K562 (cell line): ENCODE measurements around the gene ICAM1. TPM values are rescaled to one million over a fixed set of nuclear protein-coding genes. Genes with fewer than 3 reads are reported as not detected.

Experiments
- CHD1 ChIP-seq: fragments of 200-600 bp; sonication (generic); IDR thresholded peaks from one replicate; pipeline ENCODE4 v1.6.1; 2012; ENCODE audit warnings: mild to moderate bottlenecking, moderate library complexity, low read length, inconsistent platforms
- CSDE1 ChIP-seq, 2 experiments: fragments of 450-650 bp; IDR thresholded peaks; 2 replicates each; pipeline ENCODE4 v1.6.1; 2016; ENCODE audit warnings: mild to moderate bottlenecking in 1 of 2
- GATA2 ChIP-seq: sonication (generic); formaldehyde crosslinking; IDR thresholded peaks from 2 replicates; pipeline ENCODE4 v1.4.0; 2020; ENCODE audit warnings: mild to moderate bottlenecking, missing genetic modification reagents
- KDM2B ChIP-seq: fragments of 250-450 bp; sonication (Bioruptor Pico); IDR thresholded peaks from 2 replicates; pipeline ENCODE4 v1.8.0; 2021; ENCODE audit warnings: mild to moderate bottlenecking, moderate library complexity
- MEF2A ChIP-seq: IDR thresholded peaks from 2 replicates; pipeline ENCODE4 v1.6.1; 2011; ENCODE audit warnings: low read depth, mild to moderate bottlenecking, low read length, moderate library complexity; ENCODE audit not compliant: control insufficient read depth
- SMAD1 ChIP-seq: fragments of 150-350 bp; IDR thresholded peaks from 2 replicates; pipeline ENCODE4 v1.6.1; 2014; ENCODE audit warnings: low read length, low read depth; ENCODE audit not compliant: partially characterized antibody
- SMARCA4 ChIP-seq: fragments of 450-650 bp; IDR thresholded peaks from 2 replicates; pipeline ENCODE4 v1.6.1; 2016
- SNRNP70 ChIP-seq: fragments of 200-400 bp; formaldehyde crosslinking; optimal IDR thresholded peaks from 2 replicates; pipeline ENCODE3; 2017; ENCODE audit warnings: low read depth, low read length
- SREBF1 ChIP-seq: fragments of 150-350 bp; IDR thresholded peaks from 2 replicates; pipeline ENCODE4 v1.6.1; 2014; ENCODE audit warnings: antibody characterized with exemption, low read depth, low read length, borderline replicate concordance
- SRSF3 ChIP-seq: fragments of 200-400 bp; formaldehyde crosslinking; IDR thresholded peaks from 2 replicates; pipeline ENCODE4 v1.6.1; 2016; ENCODE audit warnings: mild to moderate bottlenecking, low read length, moderate library complexity; ENCODE audit not compliant: insufficient read depth
- TSC22D4 ChIP-seq: fragments of 450-650 bp; IDR thresholded peaks from 2 replicates; pipeline ENCODE4 v1.6.1; 2016; ENCODE audit warnings: missing genetic modification characterization, missing biosample characterization, control low read depth
- ZNF140 ChIP-seq: fragments of 250-450 bp; sonication (Bioruptor Pico); IDR thresholded peaks from 2 replicates; pipeline ENCODE4 v1.8.0; 2021; ENCODE audit warnings: moderate library complexity, mild to moderate bottlenecking, inconsistent platforms
- ZNF143 ChIP-seq: sonication (generic); formaldehyde crosslinking; IDR thresholded peaks from 2 replicates; pipeline ENCODE4 v1.9.0; 2022; ENCODE audit warnings: mild to moderate bottlenecking, missing genetic modification reagents
- ZNF263 ChIP-seq: sonication (generic); formaldehyde crosslinking; IDR thresholded peaks from 2 replicates; pipeline ENCODE4 v1.8.0; 2022; ENCODE audit warnings: mild to moderate bottlenecking, missing genetic modification reagents, borderline replicate concordance
- ZNF507 ChIP-seq: conservative IDR thresholded peaks from 2 replicates; pipeline ENCODE4 v1.6.1; 2017; ENCODE audit warnings: missing genetic modification characterization, missing compliant biosample characterization
- ZNF589 ChIP-seq: fragments of 200-800 bp; sonication (Bioruptor generic); IDR thresholded peaks from 2 replicates; pipeline ENCODE4 v1.6.1; 2016; ENCODE audit warnings: low read depth, missing genetic modification characterization, missing compliant biosample characterization
- ZNF707 ChIP-seq: fragments of 250-450 bp; sonication (Bioruptor Pico); conservative IDR thresholded peaks from 2 replicates; pipeline ENCODE4 v1.8.0; 2022; ENCODE audit warnings: inconsistent platforms, mild to moderate bottlenecking, moderate library complexity
- polyA plus RNA-seq, 8 experiments: library from polyadenylated mRNA; depleted of rRNA in 4 of 8; stranded (reverse) in 5 of 8; unstranded in 3 of 8; fragments of >200 nt; fragmentation: Nextera tagmentation in 2 of 8; fragmentation: Illumina TruSeq in 1 of 8; extraction: Ambion mirVana in 2 of 8; extraction: Trizol in 1 of 8; gene quantifications; 2 replicates each; pipeline versions ENCODE4 v1.2.1 to v1.2.3, GENCODE V29; 2011 to 2014; ENCODE audit warnings: inconsistent platforms in 1 of 8, missing spikeins in 1 of 8
- total RNA-seq, 7 experiments: library from RNA; depleted of rRNA in 6 of 7; stranded (reverse); fragments of >200 nt in 6 of 7; fragmentation: Illumina TruSeq in 2 of 7; extraction: Trizol in 2 of 7; gene quantifications; 2 replicates each; pipeline versions ENCODE4 v1.2.1 to v1.2.3, GENCODE V29; 2011 to 2021; ENCODE audit warnings: low replicate concordance in 1 of 7
- TF ChIP-seq, protein P1 (sequence below): sonication (generic); formaldehyde crosslinking; IDR thresholded peaks from 2 replicates; pipeline ENCODE4 v1.8.1; 2023; ENCODE audit warnings: mild to moderate bottlenecking, missing genetic modification reagents
- TF ChIP-seq, protein P2 (sequence below): IDR thresholded peaks from 2 replicates; pipeline ENCODE4 v1.6.1; 2012; ENCODE audit warnings: low read depth, low read length, improper control_type of control experiment, borderline replicate concordance
- TF ChIP-seq, protein P3 (sequence below): fragments of 450-650 bp; formaldehyde crosslinking; IDR thresholded peaks from 2 replicates; pipeline ENCODE4 v1.4.0; 2022; ENCODE audit warnings: missing genetic modification characterization

Gene ICAM1
- total and polyA plus RNA-seq, 9 of the 15 experiments (the other 6 are each of a cell fraction or from before 2014, with no cell fraction given) = 2.3 to 24.4 (median 13.4) TPM

GRCh38 chr19:10299545-10300458 lies 28.9 kb downstream of the ICAM1 start (continued):
- TF ChIP-seq, protein P1, sequence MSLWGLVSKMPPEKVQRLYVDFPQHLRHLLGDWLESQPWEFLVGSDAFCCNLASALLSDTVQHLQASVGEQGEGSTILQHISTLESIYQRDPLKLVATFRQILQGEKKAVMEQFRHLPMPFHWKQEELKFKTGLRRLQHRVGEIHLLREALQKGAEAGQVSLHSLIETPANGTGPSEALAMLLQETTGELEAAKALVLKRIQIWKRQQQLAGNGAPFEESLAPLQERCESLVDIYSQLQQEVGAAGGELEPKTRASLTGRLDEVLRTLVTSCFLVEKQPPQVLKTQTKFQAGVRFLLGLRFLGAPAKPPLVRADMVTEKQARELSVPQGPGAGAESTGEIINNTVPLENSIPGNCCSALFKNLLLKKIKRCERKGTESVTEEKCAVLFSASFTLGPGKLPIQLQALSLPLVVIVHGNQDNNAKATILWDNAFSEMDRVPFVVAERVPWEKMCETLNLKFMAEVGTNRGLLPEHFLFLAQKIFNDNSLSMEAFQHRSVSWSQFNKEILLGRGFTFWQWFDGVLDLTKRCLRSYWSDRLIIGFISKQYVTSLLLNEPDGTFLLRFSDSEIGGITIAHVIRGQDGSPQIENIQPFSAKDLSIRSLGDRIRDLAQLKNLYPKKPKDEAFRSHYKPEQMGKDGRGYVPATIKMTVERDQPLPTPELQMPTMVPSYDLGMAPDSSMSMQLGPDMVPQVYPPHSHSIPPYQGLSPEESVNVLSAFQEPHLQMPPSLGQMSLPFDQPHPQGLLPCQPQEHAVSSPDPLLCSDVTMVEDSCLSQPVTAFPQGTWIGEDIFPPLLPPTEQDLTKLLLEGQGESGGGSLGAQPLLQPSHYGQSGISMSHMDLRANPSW (CRISPR knock-in tag) = no peak
- TF ChIP-seq SREBF1 = no peak
- TF ChIP-seq, protein P2, sequence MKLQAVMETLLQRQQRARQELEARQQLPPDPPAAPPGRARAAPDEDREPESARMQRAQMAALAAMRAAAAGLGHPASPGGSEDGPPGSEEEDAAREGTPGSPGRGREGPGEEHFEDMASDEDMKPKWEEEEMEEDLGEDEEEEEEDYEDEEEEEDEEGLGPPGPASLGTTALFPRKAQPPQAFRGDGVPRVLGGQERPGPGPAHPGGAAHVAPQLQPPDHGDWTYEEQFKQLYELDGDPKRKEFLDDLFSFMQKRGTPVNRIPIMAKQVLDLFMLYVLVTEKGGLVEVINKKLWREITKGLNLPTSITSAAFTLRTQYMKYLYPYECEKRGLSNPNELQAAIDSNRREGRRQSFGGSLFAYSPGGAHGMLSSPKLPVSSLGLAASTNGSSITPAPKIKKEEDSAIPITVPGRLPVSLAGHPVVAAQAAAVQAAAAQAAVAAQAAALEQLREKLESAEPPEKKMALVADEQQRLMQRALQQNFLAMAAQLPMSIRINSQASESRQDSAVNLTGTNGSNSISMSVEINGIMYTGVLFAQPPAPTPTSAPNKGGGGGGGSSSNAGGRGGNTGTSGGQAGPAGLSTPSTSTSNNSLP = 0 out of 2 replicates have a peak, but pooled peaks have one; percentile 9
- peak; percentile 87 for TF ChIP-seq GATA2 (CRISPR knock-in tag)
- TF ChIP-seq ZNF143 (CRISPR knock-in tag) = no peak
- no peak for TF ChIP-seq ZNF707 (CRISPR knock-in tag)
- TF ChIP-seq SRSF3 = no peak
- TF ChIP-seq CSDE1 (IDR thresholded peaks at IDR 0.05) = no peak
- TF ChIP-seq ZNF507 (tag) = no peak
- TF ChIP-seq KDM2B (CRISPR knock-in tag) = no peak
- no peak for TF ChIP-seq CHD1
- no peak for TF ChIP-seq MEF2A
- TF ChIP-seq, protein P3, sequence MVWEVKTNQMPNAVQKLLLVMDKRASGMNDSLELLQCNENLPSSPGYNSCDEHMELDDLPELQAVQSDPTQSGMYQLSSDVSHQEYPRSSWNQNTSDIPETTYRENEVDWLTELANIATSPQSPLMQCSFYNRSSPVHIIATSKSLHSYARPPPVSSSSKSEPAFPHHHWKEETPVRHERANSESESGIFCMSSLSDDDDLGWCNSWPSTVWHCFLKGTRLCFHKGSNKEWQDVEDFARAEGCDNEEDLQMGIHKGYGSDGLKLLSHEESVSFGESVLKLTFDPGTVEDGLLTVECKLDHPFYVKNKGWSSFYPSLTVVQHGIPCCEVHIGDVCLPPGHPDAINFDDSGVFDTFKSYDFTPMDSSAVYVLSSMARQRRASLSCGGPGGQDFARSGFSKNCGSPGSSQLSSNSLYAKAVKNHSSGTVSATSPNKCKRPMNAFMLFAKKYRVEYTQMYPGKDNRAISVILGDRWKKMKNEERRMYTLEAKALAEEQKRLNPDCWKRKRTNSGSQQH (CRISPR knock-in tag) = 0 out of 2 replicates have a peak, but pooled peaks have one; percentile 37
- TF ChIP-seq SMAD1 = no peak
- no peak for TF ChIP-seq ZNF140 (CRISPR knock-in tag)
- TF ChIP-seq TSC22D4 = no peak
- no peak; the same call in 1 of the 2 replicates for TF ChIP-seq ZNF589 (CRISPR knock-in tag)
- TF ChIP-seq SNRNP70 = no peak
- peak; percentile 92 for TF ChIP-seq SMARCA4
- peak; percentile 100 for TF ChIP-seq ZNF263 (CRISPR knock-in tag)
